ES-I3 (cell line): ENCODE measurements around the gene PPP2R3A.
"Not testable (repeated sequence)": the region's sequence is repeated elsewhere in the genome, so short reads cannot be mapped to it uniquely, and the experiment has no call there.

ENCODE experiments used
- H3K36me3 ChIP-seq: 2 replicates; pipeline ENCODE4 v1.6.1; 2013; ENCODE audit warnings: mild to moderate bottlenecking, low read length, control low read depth, moderate library complexity; ENCODE audit not compliant: insufficient read depth
- H3K4me1 ChIP-seq: 2 replicates; pipeline ENCODE4 v1.6.1; 2013; ENCODE audit warnings: mild to moderate bottlenecking, control low read depth, low read length; ENCODE audit not compliant: insufficient read depth
- H3K9ac ChIP-seq: 2 replicates; pipeline ENCODE4 v1.6.1; 2013; ENCODE audit warnings: low read depth, mild to moderate bottlenecking, low read length, moderate library complexity
- H3K9me3 ChIP-seq: 2 replicates; pipeline ENCODE4 v1.6.1; 2013; ENCODE audit warnings: mild to moderate bottlenecking, low read length, moderate library complexity; ENCODE audit not compliant: control insufficient read depth, insufficient read depth

Gene PPP2R3A

DNA sequence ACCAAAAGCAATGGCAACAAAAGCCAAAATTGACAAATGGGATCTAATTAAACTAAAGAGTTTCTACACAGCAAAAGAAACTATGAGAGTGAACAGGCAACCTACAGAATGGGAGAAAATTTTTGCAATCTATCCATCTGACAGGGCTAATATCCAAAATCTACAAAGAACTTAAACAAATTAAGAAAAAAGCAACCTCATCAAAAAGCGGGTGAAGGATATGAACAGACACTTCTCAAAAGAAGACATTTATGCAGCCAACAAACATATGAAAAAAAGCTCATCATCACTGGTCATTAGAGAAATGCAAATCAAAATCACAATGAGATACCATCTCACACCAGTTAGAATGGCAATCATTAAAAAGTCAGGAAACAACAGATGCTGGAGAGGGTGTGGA is 153.8 kb downstream of the PPP2R3A start:
- H3K9ac ChIP-seq, H3K36me3 ChIP-seq, H3K4me1 ChIP-seq, H3K9me3 ChIP-seq: not testable (repeated sequence)

DNA sequence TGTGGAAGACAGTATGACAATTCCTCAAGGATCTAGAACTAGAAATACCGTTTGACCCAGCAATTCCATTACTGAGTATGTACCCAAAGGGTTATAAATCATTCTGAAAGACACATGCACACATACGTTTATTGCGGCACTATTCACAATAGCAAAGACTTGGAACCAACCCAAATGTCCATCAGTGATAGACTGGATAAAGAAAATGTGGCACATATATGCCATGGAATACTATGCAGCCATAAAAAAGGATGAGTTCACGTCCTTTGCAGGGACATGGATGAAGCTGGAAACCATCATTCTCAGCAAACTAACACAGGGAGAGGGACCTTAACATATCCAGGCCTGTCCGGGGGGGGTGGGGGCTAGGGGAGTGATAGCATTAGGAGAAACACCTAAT is 154.3 kb downstream of the PPP2R3A start:
- H3K4me1 ChIP-seq, H3K36me3 ChIP-seq, H3K9ac ChIP-seq, H3K9me3 ChIP-seq: not testable (repeated sequence)

DNA sequence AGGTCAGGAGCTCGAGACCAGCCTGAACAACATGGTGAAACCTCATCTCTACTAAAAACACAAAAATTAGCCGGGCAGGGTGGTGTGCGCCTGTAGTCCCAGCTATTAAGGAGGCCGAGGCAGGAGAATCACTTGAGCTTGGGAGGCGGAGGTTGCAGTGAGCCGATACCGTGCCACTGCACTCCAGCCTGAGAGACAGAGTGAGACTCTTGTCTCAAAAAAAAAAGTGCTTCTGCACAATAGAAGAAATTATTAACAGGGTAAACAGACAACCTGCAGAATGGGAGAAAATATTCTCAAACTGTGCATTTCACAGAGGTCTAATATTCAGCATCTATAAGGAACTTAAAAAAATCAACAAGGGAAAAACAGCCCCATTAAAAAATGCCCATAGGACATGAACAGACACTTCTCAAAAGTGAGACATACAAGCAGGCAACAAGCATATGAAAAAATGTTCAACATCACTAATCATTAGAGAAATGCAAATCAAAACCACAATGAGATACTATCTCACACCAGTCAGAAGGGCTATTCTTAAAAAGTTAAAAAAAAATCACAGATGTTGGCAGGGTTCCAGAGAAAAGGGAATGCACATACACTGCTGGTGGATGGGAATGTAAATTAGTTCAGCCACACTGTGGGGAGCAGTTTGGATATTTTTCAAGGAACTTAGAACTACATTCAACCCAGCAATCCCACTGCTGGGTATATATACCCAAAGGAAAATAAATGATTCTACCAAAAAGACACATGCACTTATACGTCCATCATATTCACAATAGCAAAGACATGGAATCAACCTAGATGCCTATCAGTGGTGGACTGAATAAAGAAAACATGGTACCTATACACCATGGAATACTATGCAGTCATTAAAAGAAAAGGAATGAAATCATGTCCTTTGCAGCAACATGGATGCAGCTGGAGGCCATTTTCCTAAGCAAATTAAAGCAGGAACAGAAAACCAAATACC is 155.1 kb downstream of the PPP2R3A start:
- no peak overlapping the region for H3K9ac ChIP-seq
- H3K36me3 ChIP-seq = no peaks in the 10 kb centered on the region
- no peaks in the 10 kb centered on the region for H3K4me1 ChIP-seq
- no peaks in the 10 kb centered on the region for H3K9me3 ChIP-seq

DNA sequence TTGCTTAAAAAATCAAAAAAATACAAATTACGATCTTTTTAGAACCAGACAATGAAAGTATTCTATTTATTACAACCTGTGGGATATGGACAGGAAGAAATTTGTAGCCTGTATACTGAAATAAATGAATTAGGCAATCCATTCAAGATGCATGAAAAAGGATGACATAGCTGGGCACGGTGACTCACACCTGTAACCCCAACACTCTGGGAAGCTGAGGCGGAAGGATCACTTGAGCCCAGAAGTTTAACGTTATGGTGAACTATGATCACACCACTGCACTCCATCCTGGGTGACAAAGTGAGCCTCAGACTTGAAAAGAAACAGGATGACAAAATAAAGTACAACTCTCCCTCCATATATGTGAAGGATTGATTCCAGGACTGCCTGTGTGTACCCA is 156.5 kb downstream of the PPP2R3A start:
- Histone ChIP-seq H3K36me3 (no peaks in the 10 kb centered on the region), H3K4me1 (no peaks in the 10 kb centered on the region), H3K9me3 (no peaks in the 10 kb centered on the region), H3K9ac (no peak overlapping the region)

DNA sequence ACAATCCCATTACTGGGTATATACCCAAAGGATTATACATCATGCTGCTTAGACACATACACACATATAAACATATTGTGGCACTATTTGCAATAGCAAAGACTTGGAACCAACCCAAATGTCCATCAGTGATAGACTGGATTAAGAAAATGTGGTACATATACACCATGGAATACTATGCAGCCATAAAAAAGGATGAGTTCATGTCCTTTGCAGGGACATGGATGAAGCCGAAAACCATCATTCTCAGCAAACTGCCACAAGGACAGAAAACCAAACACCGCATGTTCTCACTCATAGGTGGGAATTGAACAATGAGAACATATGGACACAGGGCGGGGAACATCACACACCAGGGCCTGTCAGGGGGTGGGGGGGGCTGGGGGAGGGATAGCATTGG is 166.1 kb downstream of the PPP2R3A start:
- not testable (repeated sequence) for H3K4me1 ChIP-seq, H3K9me3 ChIP-seq, H3K9ac ChIP-seq, H3K36me3 ChIP-seq

DNA sequence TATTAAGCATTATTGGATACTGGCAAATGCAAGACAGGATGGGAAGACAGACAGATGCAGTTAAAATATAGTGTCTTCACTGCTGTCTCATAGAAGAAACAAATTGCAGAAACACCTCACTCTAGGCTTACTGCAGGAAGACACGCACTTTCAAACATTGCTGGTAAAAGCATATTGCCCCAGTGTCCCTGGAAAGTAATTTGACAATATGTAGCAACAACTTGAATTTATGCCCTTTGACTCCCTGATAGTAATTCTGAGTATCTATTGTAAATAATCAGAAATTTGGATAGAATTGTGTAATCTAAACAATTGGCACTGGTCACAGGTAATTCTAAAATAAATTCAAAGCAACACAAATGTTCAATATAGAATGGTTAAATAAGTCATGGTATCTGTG is 168.6 kb downstream of the PPP2R3A start:
- H3K9ac ChIP-seq = no peak overlapping the region
- no peaks in the 10 kb centered on the region for H3K9me3 ChIP-seq
- no peaks in the 10 kb centered on the region for H3K4me1 ChIP-seq
- H3K36me3 ChIP-seq = no peaks in the 10 kb centered on the region

DNA sequence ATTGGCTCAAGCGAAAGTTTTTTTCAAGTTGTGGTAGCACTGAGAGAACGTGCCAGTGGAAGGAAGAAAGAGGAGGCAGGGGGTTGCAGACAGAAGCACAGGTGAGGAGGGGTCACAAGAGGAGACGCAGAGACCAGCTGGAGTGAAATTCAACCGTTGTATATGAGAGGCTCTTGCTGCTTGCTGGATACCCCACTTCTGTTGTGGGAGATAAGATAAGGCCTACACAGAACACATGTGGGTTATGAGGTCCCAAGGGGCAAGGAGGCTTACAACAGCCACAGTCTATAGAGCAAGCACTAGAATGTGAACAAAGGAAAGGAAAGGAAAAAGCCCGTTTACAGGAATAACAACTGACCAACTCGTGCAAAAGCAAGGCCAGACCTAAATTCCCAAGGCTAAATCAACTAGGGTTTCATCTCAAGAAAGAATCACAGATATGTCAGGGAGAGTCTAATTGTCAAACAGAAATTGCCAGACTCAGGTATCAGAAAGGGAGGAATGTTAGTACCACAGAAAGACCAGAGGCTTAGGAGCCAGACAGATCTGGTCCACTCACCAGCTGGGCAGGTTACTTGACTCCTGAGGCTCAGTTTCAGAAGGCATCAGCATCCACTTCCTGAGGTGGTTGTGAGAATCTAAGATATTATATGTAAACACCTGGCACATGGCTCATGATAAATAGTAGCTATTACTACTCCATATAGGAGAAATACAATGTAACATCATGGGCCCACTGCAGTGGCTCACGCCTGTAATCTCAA is 169.7 kb downstream of the PPP2R3A start:
- Histone ChIP-seq H3K36me3 (no peaks in the 10 kb centered on the region), H3K4me1 (no peaks in the 10 kb centered on the region), H3K9me3 (no peaks in the 10 kb centered on the region), H3K9ac (no peak overlapping the region)

DNA sequence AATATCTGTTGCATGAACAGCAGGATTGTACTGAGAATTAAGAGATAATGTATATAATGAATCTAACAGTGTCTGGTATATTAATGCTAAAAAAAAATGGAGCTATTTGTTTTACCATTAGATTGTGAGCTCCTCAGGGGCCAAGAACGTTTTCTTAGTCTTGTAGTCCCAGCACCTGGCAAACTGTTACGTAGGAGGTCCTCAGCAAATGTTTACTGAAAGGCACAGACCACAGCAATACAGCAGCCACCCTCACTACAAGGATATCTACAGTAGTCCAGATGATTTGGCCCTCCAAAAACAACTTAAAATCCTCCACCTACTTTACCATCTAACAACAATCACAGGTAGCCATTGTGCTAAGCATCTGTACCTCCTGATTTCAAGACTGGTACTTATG is 170.9 kb downstream of the PPP2R3A start:
- Histone ChIP-seq H3K9ac (no peak overlapping the region), H3K4me1 (no peaks in the 10 kb centered on the region), H3K36me3 (no peaks in the 10 kb centered on the region), H3K9me3 (no peaks in the 10 kb centered on the region)

DNA sequence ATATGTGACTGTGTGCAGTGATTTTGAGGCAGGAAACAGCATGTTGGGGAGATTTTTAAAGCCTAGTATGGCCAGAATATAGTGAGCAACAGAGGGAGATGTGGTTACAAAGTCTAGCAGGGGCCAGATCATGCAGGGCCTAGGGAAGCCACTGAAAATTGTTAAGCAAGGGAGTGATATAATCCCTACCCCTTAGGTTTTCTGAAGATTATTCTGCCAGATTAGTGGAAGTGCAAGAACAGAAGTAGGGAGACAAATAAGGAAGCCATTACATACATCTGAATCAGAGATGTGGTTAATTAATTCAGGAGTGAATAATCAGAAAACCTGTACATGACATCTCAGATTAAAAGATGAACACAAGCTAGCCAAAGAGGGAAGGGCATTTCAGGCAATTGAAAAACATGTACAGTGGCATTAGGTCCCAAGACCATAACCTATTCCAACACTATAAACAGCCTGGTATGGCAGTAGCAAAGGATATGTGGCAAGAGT is 175.8 kb downstream of the PPP2R3A start:
- Histone ChIP-seq H3K4me1 (peaks cover 11% of the 10 kb centered on the region), H3K36me3 (no peaks in the 10 kb centered on the region), H3K9ac (no peak overlapping the region), H3K9me3 (no peaks in the 10 kb centered on the region)

DNA sequence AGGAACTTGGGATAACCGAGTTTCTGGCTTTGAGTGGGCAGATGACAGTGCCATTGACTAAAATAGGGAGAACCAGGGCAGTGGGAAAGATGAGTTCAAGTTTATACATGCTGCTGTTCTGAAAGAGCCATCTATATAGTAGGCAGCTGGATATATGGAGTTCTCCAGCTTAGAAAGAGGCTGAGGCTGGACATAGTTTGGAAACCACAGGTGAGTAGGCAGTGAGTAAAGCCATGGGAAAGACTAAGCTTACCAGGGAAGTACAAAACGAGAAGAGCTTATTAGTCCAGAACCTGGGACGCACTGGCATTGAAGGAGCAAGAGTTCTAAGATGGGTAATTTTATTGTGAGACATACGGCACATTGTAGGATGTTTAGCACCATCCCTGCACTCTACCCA is 176.4 kb downstream of the PPP2R3A start:
- Histone ChIP-seq H3K9ac (no peak overlapping the region), H3K4me1 (peaks cover 11% of the 10 kb centered on the region), H3K36me3 (no peaks in the 10 kb centered on the region), H3K9me3 (no peaks in the 10 kb centered on the region)

DNA sequence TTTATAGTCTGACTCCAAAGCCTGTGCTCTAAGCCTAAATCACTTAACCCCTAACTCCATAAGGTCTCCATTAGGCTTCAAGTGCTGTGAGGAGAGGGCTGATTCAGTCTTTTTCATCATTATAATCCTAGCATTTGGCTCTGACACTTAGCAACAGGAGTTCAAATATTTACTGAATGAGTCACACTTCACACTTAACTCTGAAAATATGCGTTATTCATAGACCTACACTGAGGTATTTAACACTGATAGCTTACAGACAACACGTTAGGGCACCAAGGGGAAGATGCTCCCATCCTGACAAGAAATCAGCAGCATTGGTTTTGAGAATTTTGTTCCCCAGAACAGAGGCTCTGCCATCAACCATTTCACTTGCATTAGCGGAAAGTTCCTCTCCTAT is 177.1 kb downstream of the PPP2R3A start:
- H3K9ac ChIP-seq = no peak overlapping the region
- no peaks in the 10 kb centered on the region for H3K36me3 ChIP-seq
- H3K4me1 ChIP-seq = peaks cover 11% of the 10 kb centered on the region
- H3K9me3 ChIP-seq = no peaks in the 10 kb centered on the region

DNA sequence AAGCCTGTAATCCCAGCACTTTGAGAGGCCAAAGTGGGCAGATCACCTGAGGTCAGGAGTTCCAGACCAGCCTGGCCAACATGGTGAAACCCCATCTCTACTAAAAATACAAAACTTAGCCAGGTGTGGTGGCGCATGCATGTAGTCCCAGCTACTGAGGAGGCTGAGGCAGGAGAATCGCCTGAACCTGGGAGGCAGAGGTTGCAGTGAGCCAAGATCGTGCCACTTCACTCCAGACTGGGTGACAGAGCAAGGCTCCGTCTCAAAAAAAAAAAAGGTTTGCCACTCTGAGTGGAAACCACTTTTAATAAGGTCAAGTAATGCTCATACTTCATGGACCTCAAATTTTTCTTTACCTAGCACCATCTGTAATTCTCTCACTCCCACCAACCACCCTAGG is 178.9 kb downstream of the PPP2R3A start:
- H3K4me1 ChIP-seq = peaks cover 11% of the 10 kb centered on the region
- not testable (repeated sequence) for H3K9me3 ChIP-seq, H3K9ac ChIP-seq, H3K36me3 ChIP-seq

DNA sequence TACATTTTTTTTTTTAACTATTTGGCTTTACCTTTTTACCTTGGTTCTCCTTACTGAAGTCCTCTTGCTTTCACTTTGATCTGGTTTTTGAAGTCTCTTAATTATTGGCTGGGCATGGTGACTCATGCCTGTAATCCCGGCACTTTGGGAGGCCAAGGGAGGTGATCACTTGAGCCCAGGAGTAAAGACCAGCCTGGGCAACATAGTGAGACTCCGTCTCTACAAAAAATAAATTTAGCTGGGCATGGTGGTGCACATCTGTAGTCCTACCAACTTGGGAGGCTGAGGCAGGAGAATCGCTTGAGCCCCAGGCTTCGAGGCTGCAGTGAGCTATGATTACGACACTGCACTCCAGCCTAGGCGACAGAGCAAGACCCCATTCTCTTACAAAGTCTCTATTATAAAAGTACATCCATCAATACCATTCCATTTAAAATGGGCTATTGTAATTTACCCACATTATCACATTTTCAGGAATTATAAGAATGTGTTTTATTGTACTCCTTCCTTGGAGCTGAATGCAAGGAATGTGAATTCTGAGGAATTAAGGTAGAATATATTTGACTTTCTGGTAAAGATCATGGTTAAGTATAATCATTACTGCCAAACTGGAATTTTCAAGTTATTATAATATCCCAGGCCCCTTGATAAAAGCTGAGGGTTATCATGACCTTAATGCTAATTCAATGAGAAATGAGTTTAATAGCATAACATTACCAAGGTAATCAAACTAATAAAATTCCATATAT is 181.6 kb downstream of the PPP2R3A start:
- no peak overlapping the region for H3K9ac ChIP-seq
- H3K4me1 ChIP-seq = peaks cover 7% of the 10 kb centered on the region
- peaks cover 5% of the 10 kb centered on the region; the same call in 1 of the 2 replicates for H3K36me3 ChIP-seq
- H3K9me3 ChIP-seq = no peaks in the 10 kb centered on the region

DNA sequence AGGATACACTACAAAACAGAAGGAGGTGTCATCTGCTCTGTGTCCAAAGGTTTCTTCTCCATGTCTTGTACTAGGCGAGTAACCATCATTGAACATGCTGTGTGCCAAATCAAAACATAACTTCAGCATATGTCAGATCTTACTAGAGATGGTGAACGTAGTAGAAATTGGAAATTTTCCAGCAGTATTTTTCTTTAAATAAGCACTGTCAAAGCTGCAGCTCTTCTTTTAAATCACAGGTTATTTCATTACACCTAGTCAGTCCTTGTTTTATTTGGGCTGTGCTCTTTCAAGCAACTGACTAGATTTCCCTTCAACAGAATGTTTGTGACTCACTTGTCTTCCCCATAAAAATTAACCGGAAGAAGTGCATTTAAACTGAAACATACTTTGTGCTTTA is 184.1 kb downstream of the PPP2R3A start:
- H3K9me3 ChIP-seq = no peaks in the 10 kb centered on the region
- peaks cover 11% of the 10 kb centered on the region; the same call in 1 of the 2 replicates for H3K36me3 ChIP-seq
- no peak overlapping the region for H3K9ac ChIP-seq
- H3K4me1 ChIP-seq = no peaks in the 10 kb centered on the region
